Ovary (tissue), 9 donors: ENCODE measurements around the gene KCTD6. TPM values are rescaled to one million over a fixed set of nuclear protein-coding genes. Genes with fewer than 3 reads are reported as not detected.

Experiments
- DNase-seq, 5 donors: peaks; one replicate each; pipeline ENCODE4 v3.0.0-alpha.2; 2019 to 2020
- H3K27ac ChIP-seq, 2 donors: fragments of 200-600 bp; one replicate each; pipeline versions ENCODE4 v1.5.1 to v1.8.0; 2019 to 2022
- H3K27me3 ChIP-seq: fragments of 200-600 bp; one replicate; pipeline ENCODE4 v1.8.0; 2022
- H3K36me3 ChIP-seq: fragments of 200-600 bp; sonication (generic); one replicate; pipeline ENCODE4 v1.5.1; 2019
- H3K4me1 ChIP-seq: one replicate; pipeline ENCODE4 v1.8.1; 2013; ENCODE audit warnings: mild to moderate bottlenecking, moderate library complexity; ENCODE audit not compliant: insufficient read depth
- H3K4me3 ChIP-seq: fragments of 200-600 bp; sonication (generic); one replicate; pipeline ENCODE4 v1.5.1; 2017
- H3K9me3 ChIP-seq, 2 donors: fragments of 200-600 bp in 1 of 2; sonication (generic) in 1 of 2; one replicate each; pipeline versions ENCODE4 v1.5.1 to v1.8.1; 2013 to 2019; ENCODE audit warnings: mild to moderate bottlenecking in 1 of 2, moderate library complexity in 1 of 2
- CTCF ChIP-seq, 3 donors: fragments of 450-650 bp in 2 of 3; fragments of 200-600 bp in 1 of 3; IDR thresholded peaks; one replicate each; pipeline versions ENCODE4 v1.5.1 to v1.8.0; 2016 to 2022; ENCODE audit warnings: antibody characterized with exemption in 3 of 3, mild to moderate bottlenecking in 1 of 3
- EP300 ChIP-seq: sonication (generic); formaldehyde crosslinking; IDR thresholded peaks from one replicate; pipeline ENCODE4 v1.6.1; 2017; ENCODE audit warnings: antibody characterized with exemption
- POLR2A ChIP-seq: fragments of 450-650 bp; IDR thresholded peaks from one replicate; pipeline ENCODE4 v1.6.1; 2017; ENCODE audit warnings: antibody characterized with exemption, mild to moderate bottlenecking, moderate library complexity
- WGBS, 3 donors: extraction: QIAGEN DNeasy Blood & Tissue Kit in 1 of 3; methylation state at CpG; one replicate each; pipeline versions ENCODE4 v1.1.5 to v1.1.7; 2013 to 2017; 5-methylcytosine and 5-hydroxymethylcytosine counted together
- intact Hi-C, 4 donors: fragments of 100-400 bp; cut with DNase I; formaldehyde crosslinking; loops; one replicate each; pipeline versions ENCODE4 v1.11.0 to v1.15.1; 2022 to 2023
- polyA plus RNA-seq, 2 donors: library from polyadenylated mRNA; stranded (reverse); fragments of 200-250 nt in 1 of 2; fragments of 350-450 nt in 1 of 2; fragmentation: Illumina TruSeq in 1 of 2; extraction: RNeasy Lipid Tissue Mini Kit (QIAGEN cat#74804) in 1 of 2; gene quantifications; one replicate each; pipeline ENCODE4 v1.2.3, GENCODE V29; 2013 to 2014
- total RNA-seq, 7 donors: library from RNA; depleted of rRNA in 2 of 7; stranded (reverse); fragments of >200 nt in 2 of 7; fragmentation: NEBNext Ultra II Directional in 3 of 7; extraction: Animal tissue kit (Norgen Biotek cat#: 25700) in 3 of 7; gene quantifications; one replicate each; pipeline versions ENCODE4 v1.1.0 to v1.2.4, GENCODE V29; 2016 to 2023
- donor health status: DM: no; HTN: no; CAD: no; lungs with moderate emphysema.
- donor health status: DM: no; HTN: no; CAD: no.
- donor health status: Bipolar disorder and iron deficiency.
- donor health status: DM: yes; HTN: yes; CAD: no.
- donor health status: DM: no; HTN: no; CAD: no.
- donor health status: DM: yes; HTN: yes; CAD: no.

The KCTD6 gene
- total and polyA plus RNA-seq, 9 donors = 10.9 to 20.8 (median 13.0) TPM

GRCh38 chr3:58495101-58495500 is 3.2 kb downstream of the KCTD6 start:
- 40 to 59% (median 55%) methylated on average over 3 of the region's 3 CpGs for WGBS, 3 donors
- Histone ChIP-seq H3K9me3 (no peaks in the 10 kb centered on the region), H3K36me3 (no peaks in the 10 kb centered on the region), H3K4me1 (peaks cover 13% of the 10 kb centered on the region), H3K4me3 (no peak overlapping the region), H3K27me3 (no peaks in the 10 kb centered on the region), H3K27ac (no peak overlapping the region)
- TF ChIP-seq EP300 = no peak
- no peak for TF ChIP-seq CTCF (IDR thresholded peaks at IDR 0.05)
- no peak for TF ChIP-seq POLR2A
- intact Hi-C loops = loop anchor here in 3 of 4 donors (10.0 kb wide), 3 partner anchors 80 to 170 kb away; partner anchors contain the start of gene PXK (in 1 of the 3)
- DNase-seq = no peak

GRCh38 chr3:58496206-58496857 is 4.4 kb downstream of the KCTD6 start:
- H3K36me3 ChIP-seq = no peaks in the 10 kb centered on the region
- 39 to 42% (median 41%) methylated on average over 5 of the region's 5 CpGs for WGBS, 3 donors
- H3K9me3 ChIP-seq = no peaks in the 10 kb centered on the region
- intact Hi-C loops = loop anchor here in 3 of 4 donors (10.0 kb wide), 3 partner anchors 82 to 172 kb away; partner anchors contain the start of gene PXK (in 1 of the 3)
- no peak overlapping the region for H3K4me3 ChIP-seq
- peaks cover 8% of the 10 kb centered on the region for H3K4me1 ChIP-seq
- H3K27ac ChIP-seq = no peak overlapping the region
- no peak for DNase-seq
- TF ChIP-seq CTCF (IDR thresholded peaks at IDR 0.05) = no peak
- no peak for TF ChIP-seq POLR2A
- no peak for TF ChIP-seq EP300
- H3K27me3 ChIP-seq = no peaks in the 10 kb centered on the region

- no peaks in the 10 kb centered on the region for H3K36me3 ChIP-seq
Observed at GRCh38 chr3:58497097-58497496, 5.2 kb downstream of the KCTD6 start.

GRCh38 chr3:58502872-58503271 is 11.0 kb downstream of the KCTD6 start:
- peaks cover 2% of the 10 kb centered on the region for H3K4me1 ChIP-seq
- no peaks in the 10 kb centered on the region for H3K36me3 ChIP-seq
- no peak overlapping the region for H3K4me3 ChIP-seq
- H3K27ac ChIP-seq = no peak overlapping the region
- H3K9me3 ChIP-seq = no peaks in the 10 kb centered on the region
- DNase-seq = no peak
- WGBS, 3 donors = 47 to 67% (median 59%) methylated on average over 1 of the region's 1 CpG
- no peaks in the 10 kb centered on the region for H3K27me3 ChIP-seq
- intact Hi-C loops = no loop called here
- TF ChIP-seq EP300 (no peak), POLR2A (no peak), CTCF (IDR thresholded peaks at IDR 0.05) (no peak)

More at GRCh38 chr3:58497097-58497496, 5.2 kb downstream of the KCTD6 start:
- no peak for DNase-seq
- Histone ChIP-seq H3K4me3 (no peak overlapping the region), H3K9me3 (no peaks in the 10 kb centered on the region), H3K27me3 (no peaks in the 10 kb centered on the region), H3K27ac (no peak overlapping the region), H3K4me1 (peaks cover 8% of the 10 kb centered on the region)
- intact Hi-C loops = loop anchor here in 3 of 4 donors (10.0 kb wide), 3 partner anchors 82 to 172 kb away; partner anchors contain the start of gene PXK (in 1 of the 3)
- no peak for TF ChIP-seq EP300
- no peak for TF ChIP-seq CTCF (IDR thresholded peaks at IDR 0.05)
- 3 to 7% (median 5%) methylated on average over 1 of the region's 1 CpG for WGBS, 3 donors
